ENCODE data around the gene ARID1B.

The ARID1B gene

DNA sequence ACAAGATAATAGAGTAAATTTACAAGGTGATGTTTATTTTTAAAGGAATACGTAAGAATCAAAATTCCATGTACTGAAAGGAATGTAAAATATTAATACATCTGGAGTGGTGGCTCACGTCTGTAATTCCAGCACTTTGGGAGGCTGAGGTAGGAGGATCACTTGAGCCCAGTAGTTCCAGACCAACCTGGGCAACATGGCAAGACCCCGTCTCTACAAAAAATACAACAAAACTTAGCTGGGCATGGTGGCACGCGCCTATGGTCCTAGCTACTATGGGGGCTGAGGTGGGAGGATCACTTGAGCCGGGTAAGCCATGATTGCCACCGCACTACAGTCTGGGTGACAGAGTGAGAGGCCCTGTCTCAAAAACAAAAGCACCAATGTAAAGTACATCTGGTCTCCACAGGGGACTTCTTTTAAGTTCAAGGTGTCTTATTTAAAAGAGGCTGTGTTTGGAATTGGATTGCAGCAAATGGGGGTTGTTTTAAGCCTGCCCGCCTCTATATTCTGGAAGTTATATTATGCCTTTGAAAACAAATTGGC lies 36.9 kb downstream of the ARID1B start:
- CTCF ChIA-PET = no interaction called here
- H3K4me1 ChIP-seq (ENCODE audit: control insufficient read depth, insufficient read depth, low read length) = peaks cover 27% of the 10 kb centered on the region
- POLR2A ChIA-PET = interaction anchor here (0.8 kb wide), 1 partner anchor 14 kb away, joined by 3 read pairs; no protein-coding TSS in a partner anchor
- H3K9me3 ChIP-seq (ENCODE audit: control insufficient read depth, insufficient read depth, low read depth, low read length) = no peaks in the 10 kb centered on the region
- no peak overlapping the region for H3K27ac ChIP-seq (ENCODE audit: extremely low read depth, low read depth, low read length)
- H3K36me3 ChIP-seq (ENCODE audit: control insufficient read depth in 2 of 2, insufficient read depth in 1 of 2, low read length in 2 of 2) = no peaks in the 10 kb centered on the region
- no peak for TF ChIP-seq ZSCAN30 (tag by site-specific recombination; IDR thresholded peaks at IDR 0.05)
- TF ChIP-seq ZBTB17 (tag by site-specific recombination; IDR thresholded peaks at IDR 0.05) = no peak
- 0 out of 2 replicates have a peak, but pooled peaks have one; percentile 53 for TF ChIP-seq ZNF121 (tag by site-specific recombination; IDR thresholded peaks at IDR 0.05)
- H3K4me3 ChIP-seq (ENCODE audit: low read depth, low read length) = no peak overlapping the region

DNA sequence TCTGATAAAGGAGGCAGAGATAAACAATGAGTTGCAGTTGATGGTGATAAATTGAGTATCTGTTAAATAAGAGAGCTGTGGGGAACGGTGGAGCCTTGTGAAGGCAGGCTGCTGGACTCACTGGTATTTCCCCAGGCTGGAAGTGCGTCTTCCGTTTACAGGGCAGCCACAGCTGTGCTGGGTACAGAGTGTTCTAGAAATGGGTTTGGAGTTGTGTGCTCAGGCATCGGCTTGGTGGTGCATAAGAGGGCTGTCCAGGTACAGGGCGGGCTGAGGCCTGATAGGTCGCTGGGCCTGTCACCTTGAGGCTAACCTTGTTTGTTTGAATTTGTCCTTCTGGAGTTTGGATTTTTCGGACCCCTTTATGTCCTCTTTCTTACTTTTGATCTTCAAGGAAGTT lies 39.3 kb downstream of the ARID1B start:
- POLR2A ChIA-PET = no interaction called here
- H3K27ac ChIP-seq (ENCODE audit: extremely low read depth, low read depth, low read length) = no peak overlapping the region
- H3K9me3 ChIP-seq (ENCODE audit: control insufficient read depth, insufficient read depth, low read depth, low read length) = no peaks in the 10 kb centered on the region
- H3K4me3 ChIP-seq (ENCODE audit: low read depth, low read length) = no peak overlapping the region
- H3K4me1 ChIP-seq (ENCODE audit: control insufficient read depth, insufficient read depth, low read length) = peaks cover 24% of the 10 kb centered on the region; the same call in 1 of the 2 replicates
- no peaks in the 10 kb centered on the region for H3K36me3 ChIP-seq (ENCODE audit: control insufficient read depth in 2 of 2, insufficient read depth in 1 of 2, low read length in 2 of 2)
- TF ChIP-seq KLF8 (tag by site-specific recombination; IDR thresholded peaks at IDR 0.05) (no peak), IKZF3 (tag by site-specific recombination; IDR thresholded peaks at IDR 0.05) (no peak), ZNF274 (IDR thresholded peaks at IDR 0.05; ENCODE audit: low read length) (no peak), ZNF274 (tag by site-specific recombination; IDR thresholded peaks at IDR 0.05; ENCODE audit: borderline replicate concordance) (no peak), ZNF623 (tag by site-specific recombination; IDR thresholded peaks at IDR 0.05) (no peak)
- TF ChIP-seq, protein P1, sequence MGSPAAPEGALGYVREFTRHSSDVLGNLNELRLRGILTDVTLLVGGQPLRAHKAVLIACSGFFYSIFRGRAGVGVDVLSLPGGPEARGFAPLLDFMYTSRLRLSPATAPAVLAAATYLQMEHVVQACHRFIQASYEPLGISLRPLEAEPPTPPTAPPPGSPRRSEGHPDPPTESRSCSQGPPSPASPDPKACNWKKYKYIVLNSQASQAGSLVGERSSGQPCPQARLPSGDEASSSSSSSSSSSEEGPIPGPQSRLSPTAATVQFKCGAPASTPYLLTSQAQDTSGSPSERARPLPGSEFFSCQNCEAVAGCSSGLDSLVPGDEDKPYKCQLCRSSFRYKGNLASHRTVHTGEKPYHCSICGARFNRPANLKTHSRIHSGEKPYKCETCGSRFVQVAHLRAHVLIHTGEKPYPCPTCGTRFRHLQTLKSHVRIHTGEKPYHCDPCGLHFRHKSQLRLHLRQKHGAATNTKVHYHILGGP (tag by site-specific recombination; IDR thresholded peaks at IDR 0.05) = no peak
- TF ChIP-seq, protein P2, sequence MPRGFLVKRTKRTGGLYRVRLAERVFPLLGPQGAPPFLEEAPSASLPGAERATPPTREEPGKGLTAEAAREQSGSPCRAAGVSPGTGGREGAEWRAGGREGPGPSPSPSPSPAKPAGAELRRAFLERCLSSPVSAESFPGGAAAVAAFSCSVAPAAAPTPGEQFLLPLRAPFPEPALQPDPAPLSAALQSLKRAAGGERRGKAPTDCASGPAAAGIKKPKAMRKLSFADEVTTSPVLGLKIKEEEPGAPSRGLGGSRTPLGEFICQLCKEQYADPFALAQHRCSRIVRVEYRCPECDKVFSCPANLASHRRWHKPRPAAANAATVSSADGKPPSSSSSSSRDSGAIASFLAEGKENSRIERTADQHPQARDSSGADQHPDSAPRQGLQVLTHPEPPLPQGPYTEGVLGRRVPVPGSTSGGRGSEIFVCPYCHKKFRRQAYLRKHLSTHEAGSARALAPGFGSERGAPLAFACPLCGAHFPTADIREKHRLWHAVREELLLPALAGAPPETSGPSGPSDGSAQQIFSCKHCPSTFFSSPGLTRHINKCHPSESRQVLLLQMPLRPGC (tag by site-specific recombination; IDR thresholded peaks at IDR 0.05) = no peak
- TF ChIP-seq, protein P3, sequence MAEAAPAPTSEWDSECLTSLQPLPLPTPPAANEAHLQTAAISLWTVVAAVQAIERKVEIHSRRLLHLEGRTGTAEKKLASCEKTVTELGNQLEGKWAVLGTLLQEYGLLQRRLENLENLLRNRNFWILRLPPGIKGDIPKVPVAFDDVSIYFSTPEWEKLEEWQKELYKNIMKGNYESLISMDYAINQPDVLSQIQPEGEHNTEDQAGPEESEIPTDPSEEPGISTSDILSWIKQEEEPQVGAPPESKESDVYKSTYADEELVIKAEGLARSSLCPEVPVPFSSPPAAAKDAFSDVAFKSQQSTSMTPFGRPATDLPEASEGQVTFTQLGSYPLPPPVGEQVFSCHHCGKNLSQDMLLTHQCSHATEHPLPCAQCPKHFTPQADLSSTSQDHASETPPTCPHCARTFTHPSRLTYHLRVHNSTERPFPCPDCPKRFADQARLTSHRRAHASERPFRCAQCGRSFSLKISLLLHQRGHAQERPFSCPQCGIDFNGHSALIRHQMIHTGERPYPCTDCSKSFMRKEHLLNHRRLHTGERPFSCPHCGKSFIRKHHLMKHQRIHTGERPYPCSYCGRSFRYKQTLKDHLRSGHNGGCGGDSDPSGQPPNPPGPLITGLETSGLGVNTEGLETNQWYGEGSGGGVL (tag by site-specific recombination; IDR thresholded peaks at IDR 0.05) = no peak
- CTCF ChIA-PET = no interaction called here

DNA sequence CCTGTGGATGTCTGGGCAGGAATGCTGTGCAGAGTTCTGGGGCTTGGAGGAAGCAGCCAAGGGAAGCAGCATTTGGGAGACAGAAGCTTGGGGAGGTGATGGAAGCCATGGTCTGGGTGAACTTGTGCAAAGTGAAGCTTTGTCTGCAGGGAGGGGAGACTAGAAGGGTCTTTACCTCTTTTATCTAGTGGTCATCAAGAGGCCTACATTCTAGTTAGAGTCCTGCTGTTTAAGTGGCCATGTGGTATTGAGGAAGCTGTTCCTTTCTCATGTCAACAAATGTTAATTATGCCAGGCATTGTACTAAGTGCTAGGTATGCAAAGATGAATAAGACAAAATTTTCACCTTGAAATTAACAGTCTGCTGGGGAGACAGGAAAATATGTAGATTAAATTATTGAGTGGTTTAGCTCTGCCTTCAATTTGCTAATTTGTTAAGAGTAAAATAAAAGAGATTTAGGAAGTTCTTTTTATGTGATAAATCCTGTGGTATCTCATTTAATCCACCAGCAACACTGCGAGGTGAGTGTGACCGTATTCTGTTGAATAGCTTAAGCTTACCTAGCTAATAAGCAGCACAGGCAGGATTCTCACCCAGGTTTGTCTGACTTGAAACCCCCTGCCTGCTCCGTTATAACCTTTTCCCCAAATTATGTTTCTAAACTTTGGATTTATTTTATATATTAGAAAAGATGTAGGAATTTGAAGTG lies 43.1 kb downstream of the ARID1B start:
- H3K9me3 ChIP-seq (ENCODE audit: control insufficient read depth, insufficient read depth, low read depth, low read length) = no peaks in the 10 kb centered on the region
- peaks cover 34% of the 10 kb centered on the region for H3K4me1 ChIP-seq (ENCODE audit: control insufficient read depth, insufficient read depth, low read length)
- H3K36me3 ChIP-seq (ENCODE audit: control insufficient read depth in 2 of 2, insufficient read depth in 1 of 2, low read length in 2 of 2) = no peaks in the 10 kb centered on the region
- H3K27ac ChIP-seq (ENCODE audit: extremely low read depth, low read depth, low read length) = no peak overlapping the region
- no peak overlapping the region for H3K4me3 ChIP-seq (ENCODE audit: low read depth, low read length)
- POLR2A ChIA-PET = interaction anchor here (1.1 kb wide), 1 partner anchor 11 kb away, joined by 3 read pairs; no protein-coding TSS in a partner anchor
- TF ChIP-seq ZNF112 (tag by site-specific recombination; IDR thresholded peaks at IDR 0.05) (no peak), ZNF664 (tag by site-specific recombination; IDR thresholded peaks at IDR 0.05) (0 out of 2 replicates have a peak, but pooled peaks have one; percentile 51), ZNF670 (tag by site-specific recombination; IDR thresholded peaks at IDR 0.05; ENCODE audit: low read depth) (no peak)
- CTCF ChIA-PET = interaction anchor here (0.6 to 0.9 kb wide), 3 partner anchors 12 to 259 kb away, joined by 3 read pairs; no protein-coding TSS in a partner anchor

Data from HEK293 (cell line).